WTC11 (cell line): ENCODE measurements around the gene DENND2C. TPM values are rescaled to one million over a fixed set of nuclear protein-coding genes. Genes with fewer than 3 reads are reported as not detected.

Experiments used
- ATAC-seq: fragments of 200-7000 bp; cut with Tn5 transposase; 2 replicates; pipeline ENCODE4 v1.10.0; 2021; ENCODE audit warnings: mild to moderate bottlenecking, moderate library complexity
- CTCF ChIA-PET: fragments of 300-600 bp; sonication (Branson Sonifier 250); formaldehyde crosslinking; loops from one replicate; lab custom pipeline; 2021; ENCODE audit warnings: antibody characterized with exemption; lab: Charles Lee
- POLR2A ChIA-PET: fragments of 350-600 bp; sonication (Branson Sonifier 250); formaldehyde crosslinking; loops from one replicate; lab custom pipeline; 2021; ENCODE audit warnings: antibody characterized with exemption; lab: Charles Lee
- DNase-seq: peaks from one replicate; pipeline ENCODE4 v3.0.0; 2021; ENCODE audit warnings: low spot score
- H3K27ac Mint-ChIP-seq: 2 replicates; pipeline ENCODE4 v1.8.0; 2021; ENCODE audit warnings: mixed read lengths
- H3K27me3 Mint-ChIP-seq: 2 replicates; pipeline ENCODE4 v1.8.0; 2021; ENCODE audit warnings: low read depth, mild to moderate bottlenecking, moderate library complexity, mixed read lengths
- H3K36me3 Mint-ChIP-seq: 2 replicates; pipeline ENCODE4 v1.8.0; 2021; ENCODE audit warnings: mixed read lengths
- H3K4me1 Mint-ChIP-seq: 2 replicates; pipeline ENCODE4 v1.8.0; 2022; ENCODE audit warnings: mixed read lengths
- H3K4me3 Mint-ChIP-seq: 2 replicates; pipeline ENCODE4 v1.8.0; 2021; ENCODE audit warnings: mild to moderate bottlenecking, moderate library complexity, mixed read lengths
- H3K9me3 Mint-ChIP-seq: 2 replicates; pipeline ENCODE4 v1.8.0; 2021; ENCODE audit warnings: mixed read lengths
- ATF1 ChIP-seq: sonication (generic); formaldehyde crosslinking; IDR thresholded peaks from 2 replicates; pipeline ENCODE4 v1.8.1; 2023; ENCODE audit warnings: mild to moderate bottlenecking, moderate library complexity, missing genetic modification reagents
- CBFB ChIP-seq: sonication (generic); formaldehyde crosslinking; IDR thresholded peaks from 2 replicates; pipeline ENCODE4 v1.8.1; 2022; ENCODE audit warnings: mild to moderate bottlenecking, low read depth, missing genetic modification reagents
- CREB1 ChIP-seq: sonication (generic); formaldehyde crosslinking; IDR thresholded peaks from 2 replicates; pipeline ENCODE4 v1.8.0; 2023; ENCODE audit warnings: mild to moderate bottlenecking, missing genetic modification reagents
- CREM ChIP-seq: sonication (generic); formaldehyde crosslinking; IDR thresholded peaks from 2 replicates; pipeline ENCODE4 v1.8.1; 2022; ENCODE audit warnings: mild to moderate bottlenecking, missing genetic modification reagents, moderate library complexity
- ETV6 ChIP-seq: sonication (generic); formaldehyde crosslinking; IDR thresholded peaks from 2 replicates; pipeline ENCODE4 v1.8.1; 2022; ENCODE audit warnings: mild to moderate bottlenecking, missing genetic modification reagents
- GABPB1 ChIP-seq: sonication (generic); formaldehyde crosslinking; IDR thresholded peaks from 2 replicates; pipeline ENCODE4 v1.8.1; 2023; ENCODE audit warnings: mild to moderate bottlenecking, missing genetic modification reagents
- HMGA2 ChIP-seq: fragments of 250-450 bp; sonication (Bioruptor Pico); IDR thresholded peaks from 2 replicates; pipeline ENCODE4 v1.4.0; 2021; ENCODE audit warnings: mild to moderate bottlenecking, moderate library complexity
- IRF1 ChIP-seq: sonication (generic); formaldehyde crosslinking; IDR thresholded peaks from 2 replicates; pipeline ENCODE4 v1.8.0; 2023; ENCODE audit warnings: missing genetic modification reagents
- JAZF1 ChIP-seq: fragments of 250-450 bp; sonication (Bioruptor Pico); IDR thresholded peaks from 2 replicates; pipeline ENCODE4 v1.9.0; 2021; ENCODE audit warnings: moderate library complexity, mild to moderate bottlenecking, inconsistent platforms
- MLX ChIP-seq: sonication (generic); formaldehyde crosslinking; IDR thresholded peaks from 2 replicates; pipeline ENCODE4 v1.8.1; 2023; ENCODE audit warnings: mild to moderate bottlenecking, missing genetic modification reagents, moderate library complexity
- MXD4 ChIP-seq: fragments of 250-450 bp; sonication (Bioruptor Pico); IDR thresholded peaks from 2 replicates; pipeline ENCODE4 v1.8.0; 2021; ENCODE audit warnings: mild to moderate bottlenecking, moderate library complexity, borderline replicate concordance
- MYBL2 ChIP-seq: sonication (generic); formaldehyde crosslinking; IDR thresholded peaks from 2 replicates; pipeline ENCODE4 v1.8.1; 2023; ENCODE audit warnings: mild to moderate bottlenecking, moderate library complexity, missing genetic modification reagents
- NFATC4 ChIP-seq: fragments of 250-450 bp; sonication (Bioruptor Pico); IDR thresholded peaks from 2 replicates; pipeline ENCODE4 v1.9.0; 2021; ENCODE audit warnings: mild to moderate bottlenecking
- NFE2L1 ChIP-seq: sonication (generic); formaldehyde crosslinking; IDR thresholded peaks from 2 replicates; pipeline ENCODE4 v1.8.1; 2023; ENCODE audit warnings: missing genetic modification reagents
- NR1H2 ChIP-seq: sonication (generic); formaldehyde crosslinking; IDR thresholded peaks from 2 replicates; pipeline ENCODE4 v1.9.0; 2021; ENCODE audit warnings: mild to moderate bottlenecking, moderate library complexity, missing genetic modification reagents
- NR2C2 ChIP-seq: sonication (generic); formaldehyde crosslinking; IDR thresholded peaks from 2 replicates; pipeline ENCODE4 v1.8.0; 2022; ENCODE audit warnings: mild to moderate bottlenecking, missing genetic modification reagents
- SMAD3 ChIP-seq: sonication (generic); formaldehyde crosslinking; IDR thresholded peaks from 2 replicates; pipeline ENCODE4 v1.8.0; 2022; ENCODE audit warnings: missing genetic modification reagents, mild to moderate bottlenecking, borderline replicate concordance
- SP1 ChIP-seq: sonication (generic); formaldehyde crosslinking; conservative IDR thresholded peaks from 2 replicates; pipeline ENCODE4 v1.8.1; 2022; ENCODE audit warnings: missing genetic modification reagents
- USF1 ChIP-seq: sonication (generic); formaldehyde crosslinking; IDR thresholded peaks from 2 replicates; pipeline ENCODE4 v1.8.0; 2022; ENCODE audit warnings: mild to moderate bottlenecking, missing genetic modification reagents
- ZMAT4 ChIP-seq: fragments of 250-450 bp; sonication (Bioruptor Pico); IDR thresholded peaks from 2 replicates; pipeline ENCODE4 v1.9.0; 2021; ENCODE audit warnings: mild to moderate bottlenecking
- ZNF138 ChIP-seq: sonication (generic); formaldehyde crosslinking; conservative IDR thresholded peaks from 2 replicates; pipeline ENCODE4 v1.8.1; 2022; ENCODE audit warnings: mild to moderate bottlenecking, moderate library complexity, missing genetic modification reagents
- ZNF219 ChIP-seq: sonication (generic); formaldehyde crosslinking; IDR thresholded peaks from 2 replicates; pipeline ENCODE4 v1.8.0; 2023; ENCODE audit warnings: missing genetic modification reagents, mild to moderate bottlenecking, borderline replicate concordance
- ZNF423 ChIP-seq: fragments of 250-450 bp; sonication (Bioruptor Pico); IDR thresholded peaks from 2 replicates; pipeline ENCODE4 v2.1.2; 2022; ENCODE audit warnings: mild to moderate bottlenecking, moderate library complexity
- ZNF671 ChIP-seq: fragments of 250-450 bp; sonication (Bioruptor Pico); IDR thresholded peaks from 2 replicates; pipeline ENCODE4 v1.8.0; 2021; ENCODE audit warnings: mild to moderate bottlenecking
- total RNA-seq: library from RNA; stranded (reverse); gene quantifications from 3 replicates; pipeline ENCODE4 v1.2.3, GENCODE V29; 2021
- TF ChIP-seq, protein P1 (sequence below): fragments of 250-450 bp; sonication (Bioruptor Pico); IDR thresholded peaks from 2 replicates; pipeline ENCODE4 v2.1.2; 2022; ENCODE audit warnings: mild to moderate bottlenecking, moderate library complexity
- TF ChIP-seq, protein P2 (sequence below): sonication (generic); formaldehyde crosslinking; IDR thresholded peaks from 2 replicates; pipeline ENCODE4 v1.8.1; 2022; ENCODE audit warnings: low read depth, missing genetic modification reagents, borderline replicate concordance

The DENND2C gene
- total RNA-seq, 1 experiment from 2014 or later: 2.9 TPM

DNA sequence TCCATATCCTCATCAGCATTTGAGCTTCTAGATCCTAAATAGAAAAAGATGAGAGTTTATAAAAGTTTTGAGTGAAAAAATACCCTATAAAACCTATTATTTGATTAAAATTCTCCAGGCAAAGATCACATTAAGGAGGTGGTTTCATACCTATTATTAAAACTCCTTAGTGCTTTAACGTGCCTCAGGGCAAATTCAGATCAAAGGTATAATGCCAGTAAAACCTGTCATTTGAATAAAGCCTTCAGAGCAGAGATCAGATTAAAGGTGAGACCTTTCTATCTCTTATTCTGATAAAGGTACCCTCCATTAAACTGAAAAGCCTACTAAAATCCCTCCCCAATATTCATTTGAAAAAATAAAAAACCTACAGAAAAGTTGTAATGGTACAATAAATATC, 124.5 kb downstream of the DENND2C start:
- no peaks in the 10 kb centered on the region for H3K36me3 Mint-ChIP-seq
- no peak for ATAC-seq
- POLR2A ChIA-PET: no interaction called here
- TF ChIP-seq NFE2L1 (CRISPR knock-in tag) (no peak), HMGA2 (no peak), SMAD3 (CRISPR knock-in tag) (no peak), USF1 (CRISPR knock-in tag) (no peak), CREM (CRISPR knock-in tag) (no peak), CBFB (CRISPR knock-in tag) (no peak), MXD4 (CRISPR knock-in tag) (no peak), MLX (CRISPR knock-in tag) (no peak), ZMAT4 (CRISPR knock-in tag) (no peak)
- TF ChIP-seq, protein P1, sequence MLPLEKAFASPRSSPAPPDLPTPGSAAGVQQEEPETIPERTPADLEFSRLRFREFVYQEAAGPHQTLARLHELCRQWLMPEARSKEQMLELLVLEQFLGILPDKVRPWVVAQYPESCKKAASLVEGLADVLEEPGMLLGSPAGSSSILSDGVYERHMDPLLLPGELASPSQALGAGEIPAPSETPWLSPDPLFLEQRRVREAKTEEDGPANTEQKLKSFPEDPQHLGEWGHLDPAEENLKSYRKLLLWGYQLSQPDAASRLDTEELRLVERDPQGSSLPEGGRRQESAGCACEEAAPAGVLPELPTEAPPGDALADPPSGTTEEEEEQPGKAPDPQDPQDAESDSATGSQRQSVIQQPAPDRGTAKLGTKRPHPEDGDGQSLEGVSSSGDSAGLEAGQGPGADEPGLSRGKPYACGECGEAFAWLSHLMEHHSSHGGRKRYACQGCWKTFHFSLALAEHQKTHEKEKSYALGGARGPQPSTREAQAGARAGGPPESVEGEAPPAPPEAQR (CRISPR knock-in tag): no peak
- no peak overlapping the region for H3K27ac Mint-ChIP-seq
- no peak for DNase-seq
- no peak overlapping the region for H3K4me3 Mint-ChIP-seq
- H3K27me3 Mint-ChIP-seq: no peaks in the 10 kb centered on the region; the same call in 1 of the 2 replicates
- CTCF ChIA-PET: no interaction called here
- no peaks in the 10 kb centered on the region for H3K4me1 Mint-ChIP-seq
- no peaks in the 10 kb centered on the region for H3K9me3 Mint-ChIP-seq

DNA sequence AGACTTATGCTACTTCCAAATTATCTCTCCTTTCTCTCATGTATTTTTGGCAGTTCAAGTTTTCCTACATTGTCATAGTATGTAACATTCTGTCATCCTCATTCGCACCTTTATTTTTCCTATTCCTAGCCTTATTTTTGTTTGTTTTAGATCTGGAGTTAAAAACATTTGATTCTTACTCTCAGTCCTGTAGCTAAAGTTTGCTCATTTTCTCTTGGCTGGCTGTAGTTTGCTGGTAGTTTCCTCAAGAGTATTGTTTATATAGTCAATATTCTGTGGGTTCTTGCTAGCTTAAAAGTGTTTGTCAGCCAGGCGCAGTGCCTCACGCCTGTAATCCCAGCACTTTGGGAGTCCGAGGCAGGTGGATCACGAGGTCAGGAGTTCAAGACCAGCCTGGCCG, 129.0 kb downstream of the DENND2C start:
- Mint-ChIP-seq H3K4me3 (no peak overlapping the region), H3K36me3 (no peaks in the 10 kb centered on the region), H3K9me3 (peaks cover 8% of the 10 kb centered on the region), H3K27ac (no peak overlapping the region), H3K27me3 (no peaks in the 10 kb centered on the region; the same call in 1 of the 2 replicates), H3K4me1 (no peaks in the 10 kb centered on the region)
- POLR2A ChIA-PET: no interaction called here
- DNase-seq (no peak), ATAC-seq (no peak)
- CTCF ChIA-PET: no interaction called here
- no peak for TF ChIP-seq ZNF219
- TF ChIP-seq GABPB1 (CRISPR knock-in tag): no peak

- H3K9me3 Mint-ChIP-seq: peaks cover 8% of the 10 kb centered on the region
- no peak for DNase-seq
- H3K4me3 Mint-ChIP-seq: no peak overlapping the region
- H3K4me1 Mint-ChIP-seq: no peaks in the 10 kb centered on the region
- POLR2A ChIA-PET: no interaction called here
- CTCF ChIA-PET: no interaction called here
- no peak for TF ChIP-seq MYBL2
- TF ChIP-seq JAZF1 (CRISPR knock-in tag): no peak
- no peak for TF ChIP-seq ETV6
- no peak for TF ChIP-seq NFATC4
- TF ChIP-seq ZMAT4 (CRISPR knock-in tag): no peak
- no peak for TF ChIP-seq SP1 (CRISPR knock-in tag)
- TF ChIP-seq NR1H2: no peak
- no peak for TF ChIP-seq ZNF671 (CRISPR knock-in tag)
- TF ChIP-seq ZNF423 (CRISPR knock-in tag): no peak
- TF ChIP-seq, protein P2, sequence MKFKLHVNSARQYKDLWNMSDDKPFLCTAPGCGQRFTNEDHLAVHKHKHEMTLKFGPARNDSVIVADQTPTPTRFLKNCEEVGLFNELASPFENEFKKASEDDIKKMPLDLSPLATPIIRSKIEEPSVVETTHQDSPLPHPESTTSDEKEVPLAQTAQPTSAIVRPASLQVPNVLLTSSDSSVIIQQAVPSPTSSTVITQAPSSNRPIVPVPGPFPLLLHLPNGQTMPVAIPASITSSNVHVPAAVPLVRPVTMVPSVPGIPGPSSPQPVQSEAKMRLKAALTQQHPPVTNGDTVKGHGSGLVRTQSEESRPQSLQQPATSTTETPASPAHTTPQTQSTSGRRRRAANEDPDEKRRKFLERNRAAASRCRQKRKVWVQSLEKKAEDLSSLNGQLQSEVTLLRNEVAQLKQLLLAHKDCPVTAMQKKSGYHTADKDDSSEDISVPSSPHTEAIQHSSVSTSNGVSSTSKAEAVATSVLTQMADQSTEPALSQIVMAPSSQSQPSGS (CRISPR knock-in tag): no peak
- no peak for TF ChIP-seq SMAD3 (CRISPR knock-in tag)
- no peak for TF ChIP-seq CREB1 (CRISPR knock-in tag)
- TF ChIP-seq IRF1 (CRISPR knock-in tag): no peak
- no peak for TF ChIP-seq NR2C2
- no peak for TF ChIP-seq ZNF138
- no peak for TF ChIP-seq ATF1
- TF ChIP-seq NFE2L1 (CRISPR knock-in tag): no peak
- TF ChIP-seq GABPB1 (CRISPR knock-in tag): no peak
- H3K36me3 Mint-ChIP-seq: no peaks in the 10 kb centered on the region
- ATAC-seq: no peak
- H3K27me3 Mint-ChIP-seq: no peaks in the 10 kb centered on the region; the same call in 1 of the 2 replicates
- H3K27ac Mint-ChIP-seq: no peak overlapping the region
Measured at GRCh38 chr1:114540272-114540671, 129.6 kb downstream of the DENND2C start.
